HepG2 (cell line): ENCODE measurements around the gene CNR2. TPM values are rescaled to one million over a fixed set of nuclear protein-coding genes. Genes with fewer than 3 reads are reported as not detected.

Experiments
- NR2F6 ChIP-seq, 2 experiments: IDR thresholded peaks; 2 replicates each; pipeline ENCODE4 v1.6.1; 2016; ENCODE audit warnings: antibody characterized with exemption in 1 of 2, mild to moderate bottlenecking in 1 of 2
- SATB2 ChIP-seq: sonication (generic); formaldehyde crosslinking; IDR thresholded peaks from 2 replicates; pipeline ENCODE4 v1.5.0; 2020; ENCODE audit warnings: missing genetic modification reagents
- STAG1 ChIP-seq: sonication (generic); formaldehyde crosslinking; IDR thresholded peaks from 2 replicates; pipeline ENCODE4 v1.4.0; 2020; ENCODE audit warnings: missing genetic modification reagents
- ZFP1 ChIP-seq: IDR thresholded peaks from 2 replicates; pipeline ENCODE4 v1.6.1; 2016
- polyA plus RNA-seq, 8 experiments: library from polyadenylated mRNA; depleted of rRNA in 3 of 8; stranded (reverse) in 7 of 8; unstranded in 1 of 8; fragments of >200 nt; fragmentation: Illumina TruSeq in 4 of 8; extraction: Trizol in 4 of 8; gene quantifications; 2 replicates each; pipeline versions ENCODE4 v1.2.1 to v1.2.3, GENCODE V29; 2011 to 2016; ENCODE audit warnings: low read depth in 4 of 8, missing spikeins in 1 of 8, mixed read lengths in 1 of 8; ENCODE audit not compliant: insufficient read depth in 1 of 8
- total RNA-seq, 5 experiments: library from RNA; depleted of rRNA; stranded (reverse); fragments of >200 nt; fragmentation: Illumina TruSeq; extraction: Trizol; gene quantifications; 2 replicates each; pipeline ENCODE4 v1.2.3, GENCODE V29; 2016; ENCODE audit warnings: low read depth in 1 of 5
- TF ChIP-seq, protein P1 (sequence below): sonication (generic); formaldehyde crosslinking; IDR thresholded peaks from 2 replicates; pipeline ENCODE4 v1.4.0; 2020; ENCODE audit warnings: mild to moderate bottlenecking, missing genetic modification reagents, borderline replicate concordance
- TF ChIP-seq, protein P2 (sequence below): sonication (generic); formaldehyde crosslinking; IDR thresholded peaks from one replicate; pipeline ENCODE4 v1.5.1; 2020; ENCODE audit warnings: mild to moderate bottlenecking, missing genetic modification reagents; ENCODE audit errors: not compliant biosample characterization
- TF ChIP-seq, protein P3 (sequence below), 2 experiments: sonication (generic) in 1 of 2; formaldehyde crosslinking in 1 of 2; IDR thresholded peaks; 2 replicates each; pipeline versions ENCODE4 v1.4.0 to v1.6.1; 2018 to 2020; ENCODE audit warnings: missing genetic modification reagents in 2 of 2, borderline replicate concordance in 1 of 2, low read depth in 1 of 2, mild to moderate bottlenecking in 1 of 2, missing biosample characterization in 1 of 2
- TF ChIP-seq, protein P4 (sequence below): sonication (generic); formaldehyde crosslinking; IDR thresholded peaks from 2 replicates; pipeline ENCODE4 v1.4.0; 2020; ENCODE audit warnings: missing genetic modification reagents

CNR2 gene
- total and polyA plus RNA-seq, 2 of the 13 experiments (the other 11 are each of a cell fraction or from before 2014, with no cell fraction given), result not detected

DNA sequence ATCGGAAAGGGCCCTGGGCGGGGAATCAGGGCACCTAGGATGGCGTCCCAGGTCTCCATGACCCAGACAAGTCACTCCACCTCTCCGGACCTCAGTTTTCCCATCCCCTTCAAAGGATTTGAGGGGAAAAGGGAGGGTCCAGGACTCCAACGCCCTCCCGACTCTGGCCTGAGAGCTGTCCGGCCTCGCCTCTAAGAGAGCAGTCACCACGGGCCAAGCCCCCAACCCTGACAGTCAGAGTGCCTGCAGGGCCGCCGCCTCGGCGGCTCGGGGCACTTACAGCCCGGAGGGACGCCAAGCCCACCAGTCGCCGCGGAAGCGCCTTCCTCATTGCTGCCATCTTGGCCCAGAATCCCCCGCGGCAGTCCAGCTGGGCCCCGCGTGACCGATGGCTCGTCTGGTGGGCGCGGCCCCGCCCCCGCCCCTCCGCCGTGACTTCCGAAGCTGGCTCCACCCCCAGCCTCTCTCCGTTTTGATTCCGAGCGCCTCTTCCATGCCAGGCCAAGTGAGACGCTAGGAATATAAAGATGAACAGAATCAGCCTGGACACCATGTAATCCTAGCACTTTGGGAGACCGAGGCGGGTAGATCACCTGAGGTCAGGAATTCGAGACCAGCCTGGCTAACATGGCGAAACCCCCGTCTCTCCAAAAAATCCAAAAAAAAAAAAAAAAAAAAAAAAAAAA is 87.9 kb downstream of the CNR2 start, which contains the start of gene HMGCL (continued):
- TF ChIP-seq, protein P1, sequence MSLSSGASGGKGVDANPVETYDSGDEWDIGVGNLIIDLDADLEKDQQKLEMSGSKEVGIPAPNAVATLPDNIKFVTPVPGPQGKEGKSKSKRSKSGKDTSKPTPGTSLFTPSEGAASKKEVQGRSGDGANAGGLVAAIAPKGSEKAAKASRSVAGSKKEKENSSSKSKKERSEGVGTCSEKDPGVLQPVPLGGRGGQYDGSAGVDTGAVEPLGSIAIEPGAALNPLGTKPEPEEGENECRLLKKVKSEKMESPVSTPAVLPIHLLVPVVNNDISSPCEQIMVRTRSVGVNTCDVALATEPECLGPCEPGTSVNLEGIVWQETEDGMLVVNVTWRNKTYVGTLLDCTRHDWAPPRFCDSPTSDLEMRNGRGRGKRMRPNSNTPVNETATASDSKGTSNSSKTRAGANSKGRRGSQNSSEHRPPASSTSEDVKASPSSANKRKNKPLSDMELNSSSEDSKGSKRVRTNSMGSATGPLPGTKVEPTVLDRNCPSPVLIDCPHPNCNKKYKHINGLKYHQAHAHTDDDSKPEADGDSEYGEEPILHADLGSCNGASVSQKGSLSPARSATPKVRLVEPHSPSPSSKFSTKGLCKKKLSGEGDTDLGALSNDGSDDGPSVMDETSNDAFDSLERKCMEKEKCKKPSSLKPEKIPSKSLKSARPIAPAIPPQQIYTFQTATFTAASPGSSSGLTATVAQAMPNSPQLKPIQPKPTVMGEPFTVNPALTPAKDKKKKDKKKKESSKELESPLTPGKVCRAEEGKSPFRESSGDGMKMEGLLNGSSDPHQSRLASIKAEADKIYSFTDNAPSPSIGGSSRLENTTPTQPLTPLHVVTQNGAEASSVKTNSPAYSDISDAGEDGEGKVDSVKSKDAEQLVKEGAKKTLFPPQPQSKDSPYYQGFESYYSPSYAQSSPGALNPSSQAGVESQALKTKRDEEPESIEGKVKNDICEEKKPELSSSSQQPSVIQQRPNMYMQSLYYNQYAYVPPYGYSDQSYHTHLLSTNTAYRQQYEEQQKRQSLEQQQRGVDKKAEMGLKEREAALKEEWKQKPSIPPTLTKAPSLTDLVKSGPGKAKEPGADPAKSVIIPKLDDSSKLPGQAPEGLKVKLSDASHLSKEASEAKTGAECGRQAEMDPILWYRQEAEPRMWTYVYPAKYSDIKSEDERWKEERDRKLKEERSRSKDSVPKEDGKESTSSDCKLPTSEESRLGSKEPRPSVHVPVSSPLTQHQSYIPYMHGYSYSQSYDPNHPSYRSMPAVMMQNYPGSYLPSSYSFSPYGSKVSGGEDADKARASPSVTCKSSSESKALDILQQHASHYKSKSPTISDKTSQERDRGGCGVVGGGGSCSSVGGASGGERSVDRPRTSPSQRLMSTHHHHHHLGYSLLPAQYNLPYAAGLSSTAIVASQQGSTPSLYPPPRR (CRISPR knock-in tag), result no peak
- TF ChIP-seq NR2F6 (IDR thresholded peaks at IDR 0.05) (no peak), NR2F6 (CRISPR knock-in tag; IDR thresholded peaks at IDR 0.05) (no peak; the same call in 1 of the 2 replicates), ZFP1 (CRISPR knock-in tag) (peak; percentile 47), SATB2 (CRISPR knock-in tag) (peak; percentile 89; the same call in 1 of the 2 replicates), STAG1 (CRISPR knock-in tag) (0 out of 2 replicates have a peak, but pooled peaks have one; percentile 4)
- TF ChIP-seq, protein P2, sequence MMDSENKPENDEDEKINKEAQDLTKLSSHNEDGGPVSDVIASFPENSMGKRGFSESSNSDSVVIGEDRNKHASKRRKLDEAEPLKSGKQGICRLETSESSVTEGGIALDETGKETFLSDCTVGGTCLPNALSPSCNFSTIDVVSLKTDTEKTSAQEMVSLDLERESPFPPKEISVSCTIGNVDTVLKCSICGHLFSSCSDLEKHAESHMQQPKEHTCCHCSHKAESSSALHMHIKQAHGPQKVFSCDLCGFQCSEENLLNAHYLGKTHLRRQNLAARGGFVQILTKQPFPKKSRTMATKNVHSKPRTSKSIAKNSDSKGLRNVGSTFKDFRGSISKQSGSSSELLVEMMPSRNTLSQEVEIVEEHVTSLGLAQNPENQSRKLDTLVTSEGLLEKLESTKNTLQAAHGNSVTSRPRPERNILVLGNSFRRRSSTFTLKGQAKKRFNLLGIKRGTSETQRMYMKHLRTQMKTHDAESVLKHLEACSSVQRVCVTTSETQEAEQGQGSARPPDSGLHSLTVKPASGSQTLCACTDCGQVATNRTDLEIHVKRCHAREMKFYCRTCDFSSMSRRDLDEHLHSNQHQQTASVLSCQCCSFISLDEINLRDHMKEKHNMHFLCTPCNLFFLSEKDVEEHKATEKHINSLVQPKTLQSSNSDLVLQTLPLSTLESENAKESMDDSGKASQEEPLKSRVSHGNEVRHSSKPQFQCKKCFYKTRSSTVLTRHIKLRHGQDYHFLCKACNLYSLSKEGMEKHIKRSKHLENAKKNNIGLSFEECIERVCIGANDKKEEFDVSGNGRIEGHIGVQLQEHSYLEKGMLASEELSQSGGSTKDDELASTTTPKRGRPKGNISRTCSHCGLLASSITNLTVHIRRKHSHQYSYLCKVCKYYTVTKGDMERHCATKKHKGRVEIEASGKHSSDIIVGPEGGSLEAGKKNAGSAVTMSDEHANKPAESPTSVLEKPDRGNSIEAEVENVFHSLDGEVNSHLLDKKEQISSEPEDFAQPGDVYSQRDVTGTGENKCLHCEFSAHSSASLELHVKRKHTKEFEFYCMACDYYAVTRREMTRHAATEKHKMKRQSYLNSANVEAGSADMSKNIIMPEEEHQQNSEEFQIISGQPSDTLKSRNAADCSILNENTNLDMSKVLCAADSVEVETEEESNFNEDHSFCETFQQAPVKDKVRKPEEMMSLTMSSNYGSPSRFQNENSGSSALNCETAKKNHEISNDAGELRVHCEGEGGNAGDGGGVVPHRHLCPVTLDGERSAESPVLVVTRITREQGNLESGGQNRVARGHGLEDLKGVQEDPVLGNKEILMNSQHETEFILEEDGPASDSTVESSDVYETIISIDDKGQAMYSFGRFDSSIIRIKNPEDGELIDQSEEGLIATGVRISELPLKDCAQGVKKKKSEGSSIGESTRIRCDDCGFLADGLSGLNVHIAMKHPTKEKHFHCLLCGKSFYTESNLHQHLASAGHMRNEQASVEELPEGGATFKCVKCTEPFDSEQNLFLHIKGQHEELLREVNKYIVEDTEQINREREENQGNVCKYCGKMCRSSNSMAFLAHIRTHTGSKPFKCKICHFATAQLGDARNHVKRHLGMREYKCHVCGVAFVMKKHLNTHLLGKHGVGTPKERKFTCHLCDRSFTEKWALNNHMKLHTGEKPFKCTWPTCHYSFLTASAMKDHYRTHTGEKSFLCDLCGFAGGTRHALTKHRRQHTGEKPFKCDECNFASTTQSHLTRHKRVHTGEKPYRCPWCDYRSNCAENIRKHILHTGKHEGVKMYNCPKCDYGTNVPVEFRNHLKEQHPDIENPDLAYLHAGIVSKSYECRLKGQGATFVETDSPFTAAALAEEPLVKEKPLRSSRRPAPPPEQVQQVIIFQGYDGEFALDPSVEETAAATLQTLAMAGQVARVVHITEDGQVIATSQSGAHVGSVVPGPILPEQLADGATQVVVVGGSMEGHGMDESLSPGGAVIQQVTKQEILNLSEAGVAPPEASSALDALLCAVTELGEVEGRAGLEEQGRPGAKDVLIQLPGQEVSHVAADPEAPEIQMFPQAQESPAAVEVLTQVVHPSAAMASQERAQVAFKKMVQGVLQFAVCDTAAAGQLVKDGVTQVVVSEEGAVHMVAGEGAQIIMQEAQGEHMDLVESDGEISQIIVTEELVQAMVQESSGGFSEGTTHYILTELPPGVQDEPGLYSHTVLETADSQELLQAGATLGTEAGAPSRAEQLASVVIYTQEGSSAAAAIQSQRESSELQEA (CRISPR knock-in tag), result peak; percentile 61
- TF ChIP-seq, protein P3, sequence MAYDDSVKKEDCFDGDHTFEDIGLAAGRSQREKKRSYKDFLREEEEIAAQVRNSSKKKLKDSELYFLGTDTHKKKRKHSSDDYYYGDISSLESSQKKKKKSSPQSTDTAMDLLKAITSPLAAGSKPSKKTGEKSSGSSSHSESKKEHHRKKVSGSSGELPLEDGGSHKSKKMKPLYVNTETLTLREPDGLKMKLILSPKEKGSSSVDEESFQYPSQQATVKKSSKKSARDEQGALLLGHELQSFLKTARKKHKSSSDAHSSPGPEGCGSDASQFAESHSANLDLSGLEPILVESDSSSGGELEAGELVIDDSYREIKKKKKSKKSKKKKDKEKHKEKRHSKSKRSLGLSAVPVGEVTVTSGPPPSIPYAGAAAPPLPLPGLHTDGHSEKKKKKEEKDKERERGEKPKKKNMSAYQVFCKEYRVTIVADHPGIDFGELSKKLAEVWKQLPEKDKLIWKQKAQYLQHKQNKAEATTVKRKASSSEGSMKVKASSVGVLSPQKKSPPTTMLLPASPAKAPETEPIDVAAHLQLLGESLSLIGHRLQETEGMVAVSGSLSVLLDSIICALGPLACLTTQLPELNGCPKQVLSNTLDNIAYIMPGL (CRISPR knock-in tag; IDR thresholded peaks at IDR 0.05; ENCODE audit: borderline replicate concordance in 1 of 2, low read depth in 1 of 2), result peak; percentile 48 to 75; a peak in 3 of 4 replicates
- TF ChIP-seq, protein P4, sequence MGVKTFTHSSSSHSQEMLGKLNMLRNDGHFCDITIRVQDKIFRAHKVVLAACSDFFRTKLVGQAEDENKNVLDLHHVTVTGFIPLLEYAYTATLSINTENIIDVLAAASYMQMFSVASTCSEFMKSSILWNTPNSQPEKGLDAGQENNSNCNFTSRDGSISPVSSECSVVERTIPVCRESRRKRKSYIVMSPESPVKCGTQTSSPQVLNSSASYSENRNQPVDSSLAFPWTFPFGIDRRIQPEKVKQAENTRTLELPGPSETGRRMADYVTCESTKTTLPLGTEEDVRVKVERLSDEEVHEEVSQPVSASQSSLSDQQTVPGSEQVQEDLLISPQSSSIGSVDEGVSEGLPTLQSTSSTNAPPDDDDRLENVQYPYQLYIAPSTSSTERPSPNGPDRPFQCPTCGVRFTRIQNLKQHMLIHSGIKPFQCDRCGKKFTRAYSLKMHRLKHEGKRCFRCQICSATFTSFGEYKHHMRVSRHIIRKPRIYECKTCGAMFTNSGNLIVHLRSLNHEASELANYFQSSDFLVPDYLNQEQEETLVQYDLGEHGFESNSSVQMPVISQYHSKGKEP (CRISPR knock-in tag), result no peak
